HUES48 (cell line): ENCODE results near the gene PDE8B.
"Not testable (repeated sequence)": the region's sequence is repeated elsewhere in the genome, so short reads cannot be mapped to it uniquely, and the experiment has no call there.

Source experiments
- H3K27ac ChIP-seq: one replicate; pipeline ENCODE4 v1.7.0; 2013; ENCODE audit warnings: low read depth, low read length, inconsistent platforms
- H3K27me3 ChIP-seq: 2 replicates; pipeline ENCODE4 v1.6.1; 2013; ENCODE audit warnings: mild to moderate bottlenecking, low read length; ENCODE audit not compliant: control insufficient read depth, insufficient read depth
- H3K36me3 ChIP-seq: 2 replicates; pipeline ENCODE4 v1.6.1; 2013; ENCODE audit warnings: low read length; ENCODE audit not compliant: control insufficient read depth, insufficient read depth
- H3K4me1 ChIP-seq: 2 replicates; pipeline ENCODE4 v1.6.1; 2013; ENCODE audit warnings: mild to moderate bottlenecking, low read length; ENCODE audit not compliant: control insufficient read depth, insufficient read depth
- H3K4me3 ChIP-seq: 2 replicates; pipeline ENCODE4 v1.5.1; 2013; ENCODE audit warnings: mild to moderate bottlenecking, low read depth, low read length
- H3K9ac ChIP-seq: 2 replicates; pipeline ENCODE4 v1.6.1; 2013; ENCODE audit warnings: mild to moderate bottlenecking, low read depth, low read length, moderate library complexity
- H3K9me3 ChIP-seq: 2 replicates; pipeline ENCODE4 v1.6.1; 2013; ENCODE audit warnings: low read length; ENCODE audit not compliant: control insufficient read depth, insufficient read depth

The PDE8B gene

DNA sequence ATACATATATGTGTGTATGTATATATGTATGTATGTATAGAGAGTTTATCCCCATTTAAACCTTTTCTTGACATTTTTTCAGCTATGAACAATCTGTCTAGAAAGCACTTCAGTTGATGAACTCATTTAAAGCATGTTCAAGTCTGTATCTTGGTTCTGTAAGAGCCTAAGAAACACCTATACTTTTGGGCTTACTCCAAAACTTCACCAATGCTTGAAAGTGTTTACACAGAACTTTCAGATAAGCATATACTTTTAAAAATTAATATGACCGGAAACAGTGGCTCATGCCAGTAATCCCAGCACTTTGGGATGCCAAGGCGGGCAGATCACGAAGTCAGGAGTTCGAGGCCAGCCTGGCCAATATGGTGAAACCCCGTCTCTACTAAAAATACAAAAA lies 250.8 kb downstream of the PDE8B start:
- Histone ChIP-seq H3K27me3 (no peaks in the 10 kb centered on the region), H3K9ac (no peak overlapping the region), H3K4me1 (no peaks in the 10 kb centered on the region), H3K27ac (no peak overlapping the region), H3K36me3 (0 out of 2 replicates have a peak, but pooled peaks cover 9% of the 10 kb centered on the region), H3K4me3 (no peak overlapping the region), H3K9me3 (no peaks in the 10 kb centered on the region)

DNA sequence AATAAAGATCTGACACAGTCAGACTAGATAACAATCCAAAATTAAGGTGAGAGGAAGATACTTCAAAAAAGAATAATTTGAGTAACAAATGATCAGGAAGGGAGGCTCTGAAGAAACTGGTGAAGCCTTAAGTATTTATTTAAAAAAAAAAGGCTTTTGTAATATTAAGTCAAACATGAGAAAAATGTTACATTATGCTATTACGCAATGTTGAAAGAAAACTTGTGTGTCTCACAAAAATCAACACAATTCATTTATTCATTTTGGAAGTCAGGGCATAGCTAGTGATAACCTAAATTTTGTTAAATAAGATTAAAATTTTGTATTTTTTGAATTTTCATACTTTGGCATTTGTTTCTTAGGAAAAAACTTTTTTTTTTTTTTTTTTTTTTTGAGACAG lies 253.4 kb downstream of the PDE8B start:
- no peaks in the 10 kb centered on the region for H3K27me3 ChIP-seq
- H3K9ac ChIP-seq = no peak overlapping the region
- no peaks in the 10 kb centered on the region for H3K4me1 ChIP-seq
- H3K36me3 ChIP-seq = 0 out of 2 replicates have a peak, but pooled peaks cover 9% of the 10 kb centered on the region
- H3K9me3 ChIP-seq = no peaks in the 10 kb centered on the region
- no peak overlapping the region for H3K27ac ChIP-seq
- no peak overlapping the region for H3K4me3 ChIP-seq

DNA sequence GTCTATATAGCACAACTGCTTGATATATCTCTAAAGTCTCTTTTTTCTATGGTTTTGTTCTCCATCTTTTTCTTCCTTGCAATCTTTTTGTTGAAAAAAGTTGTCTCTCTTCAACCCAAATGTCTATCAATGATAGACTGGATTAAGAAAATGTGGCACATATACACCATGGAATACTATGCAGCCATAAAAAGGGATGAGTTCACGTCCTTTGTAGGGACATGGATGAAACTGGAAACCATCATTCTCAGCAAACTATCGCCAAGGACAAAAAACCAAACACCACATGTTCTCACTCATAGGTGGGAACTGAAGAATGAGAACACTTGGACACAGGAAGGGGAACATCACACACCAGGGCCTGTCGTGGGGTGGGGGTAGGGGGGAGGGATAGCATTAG lies 258.4 kb downstream of the PDE8B start:
- not testable (repeated sequence) for H3K27me3 ChIP-seq, H3K9ac ChIP-seq, H3K4me1 ChIP-seq, H3K36me3 ChIP-seq, H3K27ac ChIP-seq, H3K4me3 ChIP-seq, H3K9me3 ChIP-seq

- H3K36me3 ChIP-seq, H3K4me3 ChIP-seq, H3K9me3 ChIP-seq, H3K27ac ChIP-seq, H3K9ac ChIP-seq, H3K4me1 ChIP-seq, H3K27me3 ChIP-seq: not testable (repeated sequence)
Observed at GRCh38 chr5:77475041-77475440, 264.6 kb downstream of the PDE8B start.
